Stimulated activated effector memory CD8-positive, alpha-beta T cell treated with anti-CD3 and anti-CD28 coated beads, Interleukin-12 subunit alpha, Interleukin-12 subunit beta, amount 100 ng/mL, for 72 hours (primary cell): ENCODE measurements around the gene BANF2.
"Not testable (repeated sequence)": the region's sequence is repeated elsewhere in the genome, so short reads cannot be mapped to it uniquely, and the experiment has no call there.

Experiments
- ATAC-seq: fragments of 150-1000 bp; cut with Tn5 transposase; 2 replicates; pipeline ENCODE4 v1.10.0; 2021
- DNase-seq, 2 donors: peaks; one replicate each; pipeline ENCODE4 v3.0.0; 2021 to 2022; ENCODE audit warnings: low spot score in 2 of 2
- H3K27ac Mint-ChIP-seq: one replicate; pipeline ENCODE4 v1.8.0; 2022; ENCODE audit warnings: mild to moderate bottlenecking, mixed read lengths
- H3K36me3 Mint-ChIP-seq: one replicate; pipeline ENCODE4 v1.8.0; 2022; ENCODE audit warnings: mild to moderate bottlenecking, mixed read lengths
- H3K4me1 Mint-ChIP-seq: one replicate; pipeline ENCODE4 v1.8.0; 2022; ENCODE audit warnings: mixed read lengths
- H3K4me3 Mint-ChIP-seq: one replicate; pipeline ENCODE4 v1.8.0; 2022; ENCODE audit warnings: mild to moderate bottlenecking, mixed read lengths
- H3K9me3 Mint-ChIP-seq: one replicate; pipeline ENCODE4 v1.8.0; 2022; ENCODE audit warnings: mixed read lengths

The BANF2 gene

DNA sequence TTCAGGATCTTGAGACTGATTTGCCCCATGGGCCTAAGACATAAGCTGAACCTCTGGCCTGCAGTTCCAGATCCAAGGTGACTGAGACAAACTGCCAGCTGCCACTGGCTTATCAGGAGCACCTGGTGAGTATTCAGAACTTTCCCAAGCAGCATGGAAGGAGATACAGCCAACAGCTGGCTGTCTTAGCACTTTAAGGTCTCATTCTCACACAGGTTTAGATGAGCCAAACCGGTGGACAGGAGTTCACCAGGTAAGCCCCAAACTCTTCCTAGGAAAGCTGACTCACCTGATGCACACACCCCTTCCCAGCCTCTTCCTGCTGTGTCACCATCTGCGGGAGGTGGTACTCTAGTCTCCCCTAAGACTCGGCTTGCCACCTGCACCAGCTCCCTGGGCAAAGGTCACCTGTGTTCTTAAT lies at the start of gene BANF2:
TSS of gene BANF2 (plus strand) at position 36 of the 421 bp plus-strand sequence. CDS start 25,060 bp downstream, outside the sequence.
- no peak within 1 kb of the TSS for H3K27ac Mint-ChIP-seq

DNA sequence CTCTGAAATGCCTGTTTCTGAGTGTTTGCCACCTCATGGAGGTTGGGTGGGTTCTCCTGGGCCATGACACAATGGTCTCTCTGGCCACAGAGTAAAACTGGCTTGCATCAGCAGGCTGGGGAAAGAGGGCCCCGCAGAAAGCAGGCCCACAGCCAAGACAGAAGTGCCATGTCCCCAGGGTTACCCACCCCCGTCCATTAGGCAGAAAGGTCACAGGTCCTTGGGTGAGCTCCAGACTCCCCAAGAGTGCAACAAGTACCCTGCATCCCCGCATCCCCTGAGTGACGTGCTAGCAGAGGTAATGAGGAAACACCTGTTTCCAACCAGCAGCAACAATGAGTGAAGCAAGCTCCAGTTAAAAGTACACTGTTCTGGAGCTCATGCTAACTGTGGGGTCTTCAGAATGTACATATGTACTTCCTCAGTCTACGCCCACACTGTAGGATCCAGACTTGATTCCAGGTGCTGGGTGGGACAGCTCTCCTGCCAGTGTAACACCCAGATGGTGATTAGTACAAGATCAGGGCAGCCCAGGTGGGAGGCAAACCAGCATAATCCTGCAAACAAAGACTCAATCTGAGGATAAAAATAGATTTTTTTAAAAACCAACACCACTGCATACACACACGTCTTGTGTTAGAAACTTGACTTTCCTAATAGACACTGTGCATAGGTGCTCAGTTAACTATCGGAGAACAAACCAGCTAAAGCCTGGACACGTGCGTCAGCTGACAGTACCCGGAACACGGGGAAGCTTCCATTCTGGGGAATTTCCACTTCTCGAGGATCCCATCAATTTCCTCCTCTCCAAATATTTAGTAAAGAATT lies 49.3 kb upstream of the BANF2 start:
- ATAC-seq (no peak), DNase-seq (no peak)
- no peak overlapping the region for H3K4me3 Mint-ChIP-seq
- H3K4me1 Mint-ChIP-seq = peaks cover 15% of the 10 kb centered on the region
- H3K36me3 Mint-ChIP-seq = no peaks in the 10 kb centered on the region
- no peaks in the 10 kb centered on the region for H3K9me3 Mint-ChIP-seq
- H3K27ac Mint-ChIP-seq = no peak overlapping the region

More for the DNA sequence above, at the start of gene BANF2:
- Mint-ChIP-seq H3K4me1 (no peaks in the 10 kb centered on the region), H3K9me3 (no peaks in the 10 kb centered on the region), H3K4me3 (no peak within 1 kb of the TSS), H3K36me3 (no peaks in the 10 kb centered on the region)
- ATAC-seq = no peak
- no peak for DNase-seq

DNA sequence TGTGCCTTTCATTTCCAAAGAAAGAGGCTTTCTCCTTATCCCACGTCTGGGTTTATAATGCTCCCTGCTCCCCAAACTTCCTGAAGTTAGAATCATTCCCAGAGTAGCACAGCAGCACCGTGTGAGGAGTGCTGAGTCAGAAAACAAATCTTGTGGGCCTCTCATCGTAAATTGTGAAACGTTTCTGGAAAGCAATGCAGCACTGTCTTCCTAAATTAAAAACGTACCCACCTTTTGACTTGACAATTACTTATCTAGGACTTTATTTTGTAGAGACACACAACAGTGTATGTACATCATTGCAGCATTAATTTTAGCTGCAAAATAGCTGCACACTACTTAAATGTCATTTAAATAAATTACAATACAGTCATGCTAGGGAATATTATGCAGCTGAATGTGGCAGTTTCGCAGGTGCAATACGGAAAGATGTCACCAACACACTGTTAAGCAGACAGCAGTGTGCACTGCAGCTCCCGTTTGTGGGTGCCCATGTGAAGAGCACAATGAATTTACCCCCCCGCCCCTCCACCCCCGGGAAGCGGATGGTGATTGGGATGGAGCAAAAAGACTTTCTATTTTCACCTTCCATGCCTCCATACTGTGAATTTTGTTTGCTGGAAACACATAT lies 48.5 kb upstream of the BANF2 start:
- Mint-ChIP-seq H3K9me3 (no peaks in the 10 kb centered on the region), H3K36me3 (peaks cover 2% of the 10 kb centered on the region), H3K4me1 (peaks cover 15% of the 10 kb centered on the region), H3K27ac (no peak overlapping the region), H3K4me3 (no peak overlapping the region)
- DNase-seq (no peak), ATAC-seq (no peak)

DNA sequence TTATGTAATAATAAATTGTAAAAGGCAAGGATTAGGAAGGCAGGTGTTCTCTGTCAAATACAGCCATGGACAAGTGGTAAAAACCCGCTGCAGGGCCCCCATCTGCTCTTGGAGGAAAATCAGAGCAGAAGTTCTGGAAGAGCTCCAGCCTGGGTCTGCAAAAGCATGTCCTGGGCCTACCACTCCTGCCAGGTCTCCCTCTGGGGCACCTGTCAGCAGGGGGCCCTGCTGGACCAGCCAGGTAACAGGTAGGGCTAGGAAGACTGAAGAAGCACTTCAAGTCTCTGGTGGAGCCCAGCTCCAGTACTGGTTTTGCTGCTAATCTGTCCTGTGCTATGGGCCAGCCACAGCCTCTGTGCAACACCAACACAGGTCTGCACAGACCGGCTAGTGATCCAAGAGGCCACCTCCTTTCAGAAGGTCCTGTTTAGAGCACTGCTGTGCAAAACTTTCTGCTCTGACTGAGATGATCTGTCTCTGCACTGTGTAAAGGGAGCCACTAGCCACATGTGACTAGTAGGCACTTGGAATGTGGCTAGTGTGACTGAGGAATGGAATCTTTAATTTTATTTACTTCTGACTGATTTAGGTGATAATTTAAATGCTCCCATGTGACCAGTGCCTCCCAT lies 47.9 kb upstream of the BANF2 start:
- no peak for DNase-seq
- Mint-ChIP-seq H3K9me3 (no peaks in the 10 kb centered on the region), H3K4me1 (peaks cover 10% of the 10 kb centered on the region), H3K36me3 (peaks cover 8% of the 10 kb centered on the region), H3K4me3 (no peak overlapping the region), H3K27ac (no peak overlapping the region)
- ATAC-seq = no peak

DNA sequence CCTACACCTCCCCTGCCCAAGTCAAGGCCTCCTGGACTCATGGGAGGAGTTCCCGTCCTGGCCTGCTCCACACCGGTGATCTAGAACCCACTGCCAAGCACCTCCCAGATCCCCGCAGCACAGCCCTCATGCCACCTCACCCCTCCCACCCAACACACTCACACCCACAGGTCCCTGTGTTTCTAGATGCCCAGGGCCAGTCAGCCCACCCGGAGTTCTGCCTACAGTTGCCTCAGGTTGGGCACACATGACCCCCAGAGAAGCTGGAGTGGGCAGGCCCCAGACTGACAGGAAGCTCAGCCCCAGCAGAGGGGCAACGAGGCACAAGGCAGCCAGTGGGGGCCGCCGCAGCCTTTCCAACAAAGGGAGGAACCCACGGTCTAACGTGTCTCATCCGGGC lies 47.4 kb upstream of the BANF2 start:
- Mint-ChIP-seq H3K4me1 (peaks cover 5% of the 10 kb centered on the region), H3K36me3 (peaks cover 10% of the 10 kb centered on the region), H3K4me3 (no peak overlapping the region), H3K9me3 (no peaks in the 10 kb centered on the region), H3K27ac (no peak overlapping the region)
- no peak for ATAC-seq
- no peak for DNase-seq

DNA sequence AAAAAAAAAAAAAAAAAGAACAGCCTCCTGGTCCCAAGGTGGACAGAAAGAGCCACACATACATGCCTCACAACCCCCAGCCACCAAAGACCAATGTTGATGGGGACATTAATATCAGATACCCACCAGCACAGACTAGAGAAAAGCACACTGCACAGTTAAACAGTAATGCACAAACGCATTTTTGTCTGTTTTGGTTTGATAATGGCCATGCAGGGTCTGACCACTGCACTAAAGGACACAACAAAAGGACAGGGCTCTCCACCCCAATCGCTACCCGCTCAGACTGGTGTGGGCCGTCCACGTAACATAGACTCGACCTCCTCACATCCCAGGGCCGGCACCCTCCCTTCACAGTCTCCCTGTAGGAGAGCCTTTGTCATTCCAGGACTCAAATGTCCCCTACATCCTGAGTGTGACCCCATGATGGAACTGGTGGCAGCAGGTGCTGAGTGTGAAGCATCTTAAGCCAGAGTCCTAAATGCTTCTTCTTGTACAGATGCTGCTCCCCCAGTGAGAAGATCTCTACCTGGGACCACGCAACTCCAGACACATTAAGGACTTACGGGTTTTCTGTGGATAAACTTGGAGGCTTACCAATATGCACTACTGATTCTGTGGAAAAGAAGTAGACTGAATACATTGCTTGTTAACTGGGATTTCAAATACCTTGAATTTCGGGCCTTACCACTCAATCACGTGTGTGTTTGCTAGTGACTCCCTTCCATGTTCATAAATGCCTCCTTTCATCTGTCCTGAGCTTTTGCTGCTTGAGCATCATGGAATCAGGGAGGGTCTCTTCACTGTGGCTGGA lies 45.7 kb upstream of the BANF2 start:
- Mint-ChIP-seq H3K36me3 (peaks cover 21% of the 10 kb centered on the region), H3K27ac (no peak overlapping the region), H3K9me3 (peaks cover 3% of the 10 kb centered on the region), H3K4me3 (no peak overlapping the region), H3K4me1 (peaks cover 4% of the 10 kb centered on the region)
- no peak for DNase-seq
- ATAC-seq = no peak

DNA sequence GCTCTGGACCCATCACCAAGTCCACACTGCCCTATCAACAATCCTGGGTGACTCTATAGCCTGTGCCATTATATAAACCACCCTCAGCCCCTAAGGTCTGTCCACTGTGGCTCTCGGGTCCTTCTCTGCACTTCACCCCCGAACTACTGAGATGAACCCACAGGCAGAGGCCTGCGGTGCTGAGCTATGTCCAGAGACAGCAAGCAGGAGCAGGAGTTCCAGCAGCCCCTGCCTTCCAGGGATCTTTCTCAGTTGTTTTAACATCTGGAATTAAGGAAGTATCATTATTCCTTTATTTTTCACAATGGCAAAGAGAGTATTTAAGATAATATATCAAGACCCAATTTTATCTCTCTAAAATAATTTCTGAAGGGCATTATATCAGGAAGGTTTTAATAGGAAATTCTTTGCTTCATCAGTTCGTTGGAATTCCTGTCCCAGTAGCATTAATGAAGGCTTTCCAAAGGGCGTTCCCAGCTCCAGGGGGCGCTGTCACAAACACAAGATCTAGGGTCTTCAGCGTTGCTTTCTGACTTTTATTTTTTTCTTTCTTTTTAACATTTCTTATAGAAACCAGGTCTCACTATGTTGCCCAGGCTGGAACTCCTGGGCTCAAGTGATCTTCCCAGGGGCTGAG lies 45.0 kb upstream of the BANF2 start:
- peaks cover 21% of the 10 kb centered on the region for H3K36me3 Mint-ChIP-seq
- no peak overlapping the region for H3K4me3 Mint-ChIP-seq
- DNase-seq = no peak
- no peak for ATAC-seq
- H3K27ac Mint-ChIP-seq = no peak overlapping the region
- H3K4me1 Mint-ChIP-seq = peaks cover 7% of the 10 kb centered on the region
- peaks cover 3% of the 10 kb centered on the region for H3K9me3 Mint-ChIP-seq

DNA sequence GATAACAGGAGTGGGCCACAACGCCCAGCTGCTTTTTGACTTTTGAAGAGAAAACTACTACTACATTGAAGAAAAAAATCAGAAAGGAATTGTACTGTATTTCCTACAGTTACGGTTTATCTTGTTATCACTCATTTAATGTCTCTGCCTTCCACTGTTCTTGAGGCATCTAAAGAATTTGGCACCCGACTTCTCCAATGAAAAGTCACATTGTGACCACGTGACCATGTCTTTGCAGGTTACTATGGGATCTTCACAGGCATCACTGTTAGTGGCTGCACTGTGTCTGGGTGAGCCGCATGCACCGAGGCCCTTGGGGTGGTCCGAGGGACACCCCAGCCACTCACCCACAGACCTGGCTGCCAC lies 44.5 kb upstream of the BANF2 start:
- H3K9me3 Mint-ChIP-seq = peaks cover 3% of the 10 kb centered on the region
- H3K4me3 Mint-ChIP-seq = no peak overlapping the region
- H3K27ac Mint-ChIP-seq = no peak overlapping the region
- peaks cover 12% of the 10 kb centered on the region for H3K4me1 Mint-ChIP-seq
- ATAC-seq = no peak
- no peak for DNase-seq
- H3K36me3 Mint-ChIP-seq = peaks cover 21% of the 10 kb centered on the region

DNA sequence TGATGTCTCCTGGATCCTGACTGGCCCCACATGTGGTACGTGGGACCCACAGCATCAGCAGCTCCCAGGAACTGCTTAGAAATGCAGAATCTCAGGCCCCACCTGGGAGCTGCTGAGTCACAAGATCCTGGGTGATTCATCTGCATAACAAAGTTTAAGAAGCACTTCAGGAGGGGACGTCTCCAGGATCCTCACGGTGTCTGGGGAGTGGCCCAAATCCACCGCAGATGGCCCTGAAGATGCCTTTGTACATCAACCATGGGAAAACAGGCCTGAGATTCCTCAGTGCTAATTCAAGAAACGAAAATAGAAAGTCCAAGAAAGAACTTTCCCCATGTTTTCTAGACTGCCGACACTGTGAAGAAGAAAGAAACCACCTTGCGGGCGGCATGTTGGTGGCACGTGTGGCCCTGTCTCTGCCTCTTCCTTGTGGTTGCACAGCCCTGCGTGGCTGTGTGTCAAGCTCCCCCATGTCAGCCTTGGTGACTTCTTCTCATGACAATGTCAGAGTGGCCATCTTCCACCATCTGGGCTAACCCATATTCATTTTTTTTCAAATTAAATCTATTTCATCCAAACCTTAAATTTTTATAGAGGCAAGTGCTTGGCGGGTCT lies 43.8 kb upstream of the BANF2 start:
- DNase-seq = no peak
- ATAC-seq = no peak
- H3K4me1 Mint-ChIP-seq = peaks cover 17% of the 10 kb centered on the region

DNA sequence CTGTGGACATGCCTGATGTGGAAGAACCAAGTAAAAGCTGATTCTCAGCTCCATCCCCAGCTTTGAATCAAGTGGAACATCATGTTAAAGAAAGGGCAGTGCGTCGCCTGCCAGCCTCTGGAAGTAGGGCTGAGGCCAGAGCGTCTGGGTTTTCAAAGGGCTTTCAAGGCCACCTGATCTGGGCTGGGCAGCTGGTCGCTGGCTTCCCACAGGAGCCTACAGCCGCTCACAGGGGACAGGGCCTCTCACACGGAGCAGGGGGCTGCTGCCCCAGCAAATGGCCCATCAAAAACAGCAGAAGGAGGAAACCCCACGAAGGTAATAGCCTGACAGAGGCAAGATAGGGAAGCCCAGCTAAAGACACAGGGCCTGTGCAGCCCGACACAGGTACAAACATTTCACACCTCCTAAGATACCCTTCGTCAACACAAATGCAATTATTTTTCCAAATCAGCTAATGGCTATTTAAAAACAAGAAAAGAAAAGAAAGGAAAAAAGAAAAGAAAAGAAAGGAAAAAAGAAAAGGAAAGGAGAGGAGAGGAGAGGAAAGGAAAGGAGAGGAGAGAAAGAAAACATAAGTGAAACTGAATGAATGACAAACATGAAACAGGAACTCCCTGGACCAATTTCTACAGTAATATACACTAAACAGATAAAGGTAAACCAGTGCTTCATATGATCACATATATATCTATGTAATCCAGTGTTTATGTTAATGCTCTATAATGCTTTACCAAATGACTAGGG lies 42.5 kb upstream of the BANF2 start:
- H3K4me1 Mint-ChIP-seq = peaks cover 22% of the 10 kb centered on the region
- ATAC-seq (no peak), DNase-seq (no peak)
- no peak overlapping the region for H3K27ac Mint-ChIP-seq
- no peak overlapping the region for H3K4me3 Mint-ChIP-seq
- H3K9me3 Mint-ChIP-seq = peaks cover 3% of the 10 kb centered on the region
- peaks cover 21% of the 10 kb centered on the region for H3K36me3 Mint-ChIP-seq

More for the DNA sequence above, 43.8 kb upstream of the BANF2 start:
- no peak overlapping the region for H3K4me3 Mint-ChIP-seq
- H3K9me3 Mint-ChIP-seq = peaks cover 3% of the 10 kb centered on the region
- H3K27ac Mint-ChIP-seq = peak overlapping the region; percentile 35
- H3K36me3 Mint-ChIP-seq = peaks cover 21% of the 10 kb centered on the region

DNA sequence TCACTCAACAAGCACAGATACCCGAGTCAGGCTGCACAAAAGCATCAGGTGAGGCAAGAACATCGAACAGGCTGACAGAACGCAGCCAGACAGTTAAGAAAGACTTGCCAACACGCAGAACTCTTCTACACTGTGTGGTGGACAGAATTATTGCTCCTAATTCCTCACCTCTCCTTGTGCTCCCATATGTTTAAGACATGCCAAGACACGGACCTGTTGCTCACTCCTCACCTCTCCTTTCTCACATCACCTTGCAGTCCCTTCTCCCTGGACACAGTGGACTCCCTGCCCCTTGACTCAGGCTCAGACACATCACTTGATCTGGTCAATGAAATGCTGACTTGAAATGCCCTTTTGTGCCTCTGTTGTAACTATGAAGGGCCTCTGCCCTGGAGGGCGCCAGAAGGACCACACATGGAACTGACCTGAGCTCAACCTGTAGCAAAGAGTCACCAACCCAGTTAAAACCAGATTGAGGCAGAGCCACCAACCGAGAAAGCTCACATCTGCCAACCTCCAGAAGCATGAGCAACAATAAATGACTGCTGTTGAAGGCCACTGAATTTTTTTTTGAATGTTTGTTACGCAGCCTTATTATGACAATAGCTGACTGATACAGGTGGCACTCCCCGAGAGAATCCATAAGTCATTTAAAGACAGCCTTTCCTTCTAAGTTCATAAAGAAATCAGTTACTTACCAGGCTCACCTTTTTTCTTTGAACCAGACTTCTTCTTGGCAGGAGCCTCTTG lies 41.7 kb upstream of the BANF2 start:
- Mint-ChIP-seq H3K4me1 (peaks cover 28% of the 10 kb centered on the region), H3K27ac (no peak overlapping the region), H3K9me3 (peaks cover 3% of the 10 kb centered on the region), H3K36me3 (peaks cover 21% of the 10 kb centered on the region), H3K4me3 (no peak overlapping the region)
- no peak for ATAC-seq
- DNase-seq = no peak

DNA sequence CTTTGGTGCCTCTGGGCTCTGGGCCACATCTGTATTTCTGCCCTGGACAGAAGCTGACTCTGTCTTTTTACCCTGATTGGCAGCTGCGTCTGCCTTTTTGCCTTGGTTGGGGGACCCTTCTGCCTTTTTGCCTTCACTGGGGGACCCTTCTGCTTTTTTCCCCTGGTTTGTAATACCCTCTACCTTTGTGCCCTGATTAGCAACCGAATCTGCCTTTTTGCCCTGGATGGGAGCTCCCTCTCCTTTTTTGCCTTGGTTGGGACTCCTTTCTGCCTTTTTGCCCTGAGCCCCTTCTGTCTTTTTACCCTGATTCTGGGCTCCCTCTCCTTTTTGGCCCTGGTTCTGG lies 41.1 kb upstream of the BANF2 start:
- Mint-ChIP-seq H3K4me1 (peaks cover 29% of the 10 kb centered on the region), H3K9me3 (peaks cover 3% of the 10 kb centered on the region), H3K36me3 (peaks cover 21% of the 10 kb centered on the region), H3K4me3 (no peak overlapping the region), H3K27ac (no peak overlapping the region)
- no peak for ATAC-seq
- no peak for DNase-seq

DNA sequence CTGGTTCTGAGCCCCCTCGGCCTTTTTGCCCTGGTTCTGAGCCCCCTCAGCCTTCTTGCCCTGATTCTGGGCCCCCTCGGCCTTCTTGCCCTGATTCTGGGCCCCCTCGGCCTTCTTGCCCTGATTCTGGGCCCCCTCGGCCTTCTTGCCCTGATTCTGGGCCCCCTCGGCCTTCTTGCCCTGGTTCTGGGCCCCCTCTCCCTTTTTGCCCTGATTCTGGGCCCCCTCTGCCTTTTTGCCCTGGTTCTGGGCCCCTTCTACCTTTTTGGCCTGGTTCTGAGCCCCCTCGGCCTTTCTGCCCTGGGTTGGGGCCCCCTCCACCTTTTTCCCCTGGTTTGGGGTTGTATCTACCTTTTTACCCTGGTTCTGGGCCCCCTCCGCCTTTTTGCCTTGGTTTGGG lies 40.4 kb upstream of the BANF2 start:
- ATAC-seq, H3K4me3 Mint-ChIP-seq, H3K9me3 Mint-ChIP-seq, DNase-seq: not testable (repeated sequence)
- H3K27ac Mint-ChIP-seq = peak overlapping the region; percentile 83
- H3K36me3 Mint-ChIP-seq = peaks cover 21% of the 10 kb centered on the region
- peaks cover 36% of the 10 kb centered on the region for H3K4me1 Mint-ChIP-seq
